H54 (cell line): Measurements from ENCODE around the gene GPC5.

Experiments
- DNase-seq: peaks from one replicate; pipeline ENCODE4 v3.0.0; 2011; ENCODE audit warnings: low spot score, mixed read lengths; ENCODE audit not compliant: insufficient read length
- FAIRE-seq: peaks from 3 replicates; lab custom pipeline; 2011; peaks lifted over from hg19 to GRCh38; lab: Jason Lieb, UNC
- POLR2A ChIP-seq: IDR thresholded peaks from 2 replicates; pipeline ENCODE4 v1.6.1; 2011; ENCODE audit warnings: low read depth, mild to moderate bottlenecking, low read length

GPC5 gene

DNA sequence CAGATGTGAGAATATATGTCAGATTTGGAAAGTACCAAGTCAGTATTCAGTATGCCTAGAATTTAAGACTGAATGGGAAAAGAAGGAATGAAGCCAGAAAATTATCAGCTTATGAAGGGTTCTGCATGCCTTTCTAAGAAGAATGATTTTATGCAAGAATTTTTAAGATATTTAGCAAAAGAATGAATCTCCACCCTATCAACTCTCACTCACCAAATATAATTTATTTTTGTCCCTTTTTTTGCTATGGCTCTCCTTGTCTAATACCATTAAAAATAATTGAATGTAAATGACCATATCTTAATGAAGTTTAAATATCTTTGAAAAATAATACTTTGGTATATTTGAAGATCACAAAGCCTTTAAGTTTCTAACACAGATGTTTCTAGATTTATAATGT lies 1215.5 kb downstream of the GPC5 start:
- FAIRE-seq (no peak), DNase-seq (no peak)
- no peak for TF ChIP-seq POLR2A

GRCh38 chr13:92621985-92622384 lies 1223.6 kb downstream of the GPC5 start:
- no peak for DNase-seq
- no peak for FAIRE-seq
- no peak for TF ChIP-seq POLR2A

GRCh38 chr13:92622905-92623304 lies 1224.5 kb downstream of the GPC5 start:
- DNase-seq (no peak), FAIRE-seq (no peak)
- no peak for TF ChIP-seq POLR2A

DNA sequence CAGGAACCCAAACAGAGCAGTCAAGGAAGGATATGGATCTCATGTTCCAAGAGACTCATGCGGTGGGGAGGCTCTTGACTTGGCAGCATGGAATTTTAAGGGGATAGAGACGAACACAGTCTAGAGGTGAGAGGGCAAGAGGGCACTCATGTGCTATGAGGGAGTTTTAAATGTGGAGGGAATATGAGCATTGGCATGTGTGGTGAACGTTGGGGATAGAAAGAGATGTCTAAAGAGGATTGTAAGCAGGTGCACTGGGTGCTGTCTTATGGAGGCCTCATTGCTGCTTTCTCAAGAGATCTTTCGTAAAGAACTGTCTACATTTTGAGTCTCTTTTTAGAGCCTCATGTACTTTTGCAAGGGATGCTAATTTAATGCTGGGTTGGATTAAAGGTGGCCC lies 1227.9 kb downstream of the GPC5 start:
- no peak for TF ChIP-seq POLR2A
- FAIRE-seq: no peak
- no peak for DNase-seq

DNA sequence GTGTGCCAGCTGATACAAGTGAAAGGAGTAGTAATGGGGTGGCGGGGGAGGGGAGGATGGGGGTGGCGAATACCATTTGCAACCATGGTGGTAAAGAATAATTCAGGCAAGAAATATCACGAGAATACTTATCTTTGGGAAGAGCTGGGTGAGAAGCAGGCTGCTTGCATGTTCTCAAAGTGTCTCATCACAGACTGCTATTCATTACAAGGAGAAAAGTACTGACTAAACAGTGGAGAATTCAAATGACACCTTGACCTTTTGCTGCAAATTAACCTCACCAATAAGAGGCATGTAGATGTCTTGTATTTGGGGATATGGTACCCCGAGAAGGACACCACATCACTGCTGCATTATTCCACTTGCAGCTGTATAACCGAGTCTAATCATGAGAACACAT lies 1242.5 kb downstream of the GPC5 start:
- no peak for DNase-seq
- TF ChIP-seq POLR2A: no peak
- peak; percentile 85 for FAIRE-seq

- no peak for DNase-seq
- no peak for TF ChIP-seq POLR2A
- FAIRE-seq: no peak
These were observed 1250.9 kb downstream of the GPC5 start for GRCh38 chr13:92649140-92649813.

DNA sequence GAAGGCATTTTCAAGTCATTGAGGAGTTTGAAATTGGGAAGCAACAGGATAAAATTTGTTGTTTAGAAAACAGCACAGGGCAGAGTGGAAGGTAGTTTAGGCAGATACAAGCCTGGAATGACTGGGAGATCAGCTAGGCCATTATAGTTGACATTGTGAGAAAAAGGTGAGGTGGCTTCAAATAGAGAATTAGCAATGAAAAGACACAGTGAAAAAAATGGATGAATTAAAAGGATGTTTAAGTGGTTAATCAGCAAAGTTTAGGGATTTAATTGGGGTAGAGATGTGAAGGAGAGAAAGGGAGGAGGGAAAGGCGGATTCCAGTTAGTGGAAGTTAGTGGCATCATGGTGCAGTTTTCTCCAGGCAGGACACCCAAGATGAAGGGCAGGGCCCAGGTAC lies 1257.7 kb downstream of the GPC5 start:
- FAIRE-seq (no peak), DNase-seq (no peak)
- no peak for TF ChIP-seq POLR2A

DNA sequence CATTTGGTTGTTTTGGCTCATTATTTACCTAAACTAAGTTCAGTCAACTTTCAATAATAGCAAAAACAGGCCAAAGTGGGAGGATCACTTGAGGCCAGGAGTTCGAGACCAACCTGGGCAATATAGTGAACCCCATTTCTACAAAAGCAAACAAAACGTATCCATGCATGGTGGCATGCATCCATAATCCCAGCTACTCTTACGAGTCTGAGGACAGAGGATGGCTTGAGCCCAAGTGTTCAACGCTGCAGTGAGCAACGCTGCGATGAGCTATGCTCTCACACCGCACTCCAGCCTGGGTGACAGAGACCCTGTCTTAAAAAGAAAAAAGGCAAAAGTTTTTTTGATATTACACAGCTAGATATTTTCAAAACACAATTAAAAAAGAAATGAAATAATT lies 1258.2 kb downstream of the GPC5 start:
- TF ChIP-seq POLR2A: no peak
- no peak for FAIRE-seq

GRCh38 chr13:92657565-92657964 lies 1259.1 kb downstream of the GPC5 start:
- DNase-seq (no peak), FAIRE-seq (no peak)
- TF ChIP-seq POLR2A: no peak

More for the DNA sequence above, 1258.2 kb downstream of the GPC5 start:
- DNase-seq: no peak

DNA sequence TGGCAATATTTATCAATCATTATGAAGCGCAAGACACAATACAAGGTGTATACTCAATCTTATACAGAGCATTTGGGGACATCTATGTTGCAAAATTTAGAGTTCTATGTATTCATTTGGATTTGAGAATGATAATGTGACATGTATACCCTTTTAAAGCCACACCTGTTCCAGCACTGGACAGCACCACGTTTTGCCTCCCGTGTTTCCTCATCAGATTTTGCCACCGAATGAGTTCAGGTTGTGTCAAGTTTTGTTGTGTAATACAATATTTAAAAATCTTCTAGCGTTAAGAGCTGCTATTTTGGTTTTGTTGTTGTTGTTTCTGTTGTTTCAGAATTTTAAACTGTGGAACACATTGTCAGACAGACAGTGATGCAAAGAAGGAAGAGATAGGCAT lies 1259.9 kb downstream of the GPC5 start:
- FAIRE-seq (no peak), DNase-seq (no peak)
- TF ChIP-seq POLR2A: no peak

DNA sequence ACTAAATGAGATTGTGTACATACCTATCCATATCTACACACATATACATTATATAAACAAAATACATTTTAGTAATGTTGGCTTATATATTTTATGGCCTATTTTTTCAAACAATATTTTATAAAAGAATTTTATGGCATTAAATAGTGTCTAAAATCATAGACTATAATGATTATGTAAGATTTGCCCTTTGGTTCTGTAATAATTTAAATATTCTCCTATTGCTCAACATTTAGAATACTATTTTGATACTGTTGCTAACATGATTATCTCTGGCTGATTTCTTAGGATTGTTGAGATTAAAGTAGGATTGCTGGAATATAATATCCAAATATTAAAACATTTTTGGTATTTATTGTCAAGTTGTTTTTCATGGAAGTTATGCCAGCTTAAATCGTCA lies 1263.0 kb downstream of the GPC5 start:
- no peak for DNase-seq
- no peak for FAIRE-seq
- no peak for TF ChIP-seq POLR2A

- TF ChIP-seq POLR2A: no peak
- no peak for DNase-seq
- no peak for FAIRE-seq
These were observed 1269.7 kb downstream of the GPC5 start for GRCh38 chr13:92668157-92668556.

- no peak for TF ChIP-seq POLR2A
- DNase-seq: no peak
- FAIRE-seq: no peak
These were observed 1271.7 kb downstream of the GPC5 start for GRCh38 chr13:92670096-92670495.

GRCh38 chr13:92671821-92672220 lies 1273.4 kb downstream of the GPC5 start:
- no peak for DNase-seq
- no peak for TF ChIP-seq POLR2A
- FAIRE-seq: no peak

- no peak for DNase-seq
- no peak for TF ChIP-seq POLR2A
- FAIRE-seq: no peak
These were observed 1277.8 kb downstream of the GPC5 start for GRCh38 chr13:92676246-92676645.
